SU-DHL-6 (cell line): ENCODE data around the gene FTCD.

Experiments
- CTCF ChIP-seq: fragments of 200-600 bp; sonication (generic); IDR thresholded peaks from one replicate; pipeline ENCODE4 v1.5.1; 2017; ENCODE audit warnings: antibody characterized with exemption, mild to moderate bottlenecking, low read length, moderate library complexity; ENCODE audit not compliant: insufficient read depth, poor library complexity, severe bottlenecking
- EZH2phosphoT487 ChIP-seq: fragments of 200-600 bp; sonication (generic), shearing (Covaris generic); conservative IDR thresholded peaks from 2 replicates; pipeline ENCODE4 v1.6.1; 2018; ENCODE audit warnings: mild to moderate bottlenecking, antibody characterized with exemption, low read length, moderate library complexity, mixed read lengths

DNA sequence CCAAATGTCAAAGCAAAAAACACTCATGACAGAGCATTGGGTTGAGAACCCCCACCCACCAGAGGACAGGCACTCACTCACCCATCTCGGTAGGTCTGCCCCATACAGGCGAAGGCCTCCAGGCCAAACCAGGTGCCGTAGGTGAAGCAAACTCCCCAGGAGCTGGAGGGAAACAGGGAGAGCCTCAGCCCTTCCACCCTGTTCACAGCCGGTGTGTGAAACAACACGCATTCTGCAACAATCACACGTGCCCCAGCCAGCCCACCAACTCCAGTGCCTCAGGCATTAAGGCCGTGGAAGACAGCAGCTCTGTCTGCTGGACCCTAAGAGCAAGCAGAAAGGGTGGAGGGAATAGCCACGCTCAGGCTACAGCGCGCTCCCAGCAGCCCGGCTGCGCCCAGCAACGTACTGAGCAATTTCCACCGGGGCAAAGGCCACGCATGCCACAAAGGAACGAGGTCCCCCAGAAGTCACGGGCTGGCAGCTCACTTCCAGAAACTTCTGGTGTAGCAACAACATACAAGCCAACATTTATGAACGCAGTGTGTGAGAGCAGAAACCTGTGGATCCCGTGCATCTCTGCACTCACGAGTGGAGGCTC, 40.3 kb upstream of the FTCD start:
- TF ChIP-seq CTCF (no peak), EZH2phosphoT487 (no peak)
